Sigmoid colon (tissue), 7 donors: ENCODE measurements around the gene PTGS1. TPM values are rescaled to one million over a fixed set of nuclear protein-coding genes. Genes with fewer than 3 reads are reported as not detected.
"Not testable (repeated sequence)": the region's sequence is repeated elsewhere in the genome, so short reads cannot be mapped to it uniquely, and the experiment has no call there.

Experiments used
- DNase-seq: peaks from one replicate; pipeline ENCODE4 v3.0.0-alpha.2; 2019
- H3K27ac ChIP-seq, 4 donors: fragments of 200-600 bp; sonication (generic); one replicate each; pipeline ENCODE4 v1.5.1; 2016 to 2019; ENCODE audit warnings: mild to moderate bottlenecking in 1 of 4
- H3K27me3 ChIP-seq, 3 donors: fragments of 200-600 bp; sonication (generic); one replicate each; pipeline ENCODE4 v1.5.1; 2019; ENCODE audit warnings: mild to moderate bottlenecking in 1 of 3
- H3K36me3 ChIP-seq, 4 donors: fragments of 200-600 bp; sonication (generic); one replicate each; pipeline ENCODE4 v1.5.1; 2016 to 2019
- H3K4me1 ChIP-seq, 4 donors: fragments of 200-600 bp; sonication (generic); one replicate each; pipeline ENCODE4 v1.5.1; 2017 to 2019
- H3K4me3 ChIP-seq, 4 donors: fragments of 200-600 bp; sonication (generic); one replicate each; pipeline ENCODE4 v1.5.1; 2017 to 2019; ENCODE audit warnings: mild to moderate bottlenecking in 2 of 4, moderate library complexity in 1 of 4
- H3K9me3 ChIP-seq, 4 donors: fragments of 200-600 bp in 3 of 4; sonication (generic) in 3 of 4; one replicate each; pipeline versions ENCODE4 v1.5.1 to v1.6.1; 2013 to 2019
- EP300 ChIP-seq, 4 donors: sonication (generic); formaldehyde crosslinking; IDR thresholded peaks; one replicate each; pipeline ENCODE4 v1.6.1; 2017; ENCODE audit warnings: antibody characterized with exemption in 4 of 4
- POLR2A ChIP-seq, 2 donors: fragments of 450-650 bp; IDR thresholded peaks; one replicate each; pipeline ENCODE4 v1.6.1; 2016; ENCODE audit warnings: antibody characterized with exemption in 2 of 2, mild to moderate bottlenecking in 2 of 2, moderate library complexity in 2 of 2
- POLR2AphosphoS5 ChIP-seq, 4 donors: sonication (generic); formaldehyde crosslinking; IDR thresholded peaks; one replicate each; pipeline ENCODE4 v1.6.1; 2017; ENCODE audit warnings: antibody characterized with exemption in 4 of 4
- WGBS, 2 donors: extraction: QIAGEN DNeasy Blood & Tissue Kit; methylation state at CpG; one replicate each; pipeline ENCODE4 v1.1.7; 2013; 5-methylcytosine and 5-hydroxymethylcytosine counted together
- intact Hi-C: fragments of 100-400 bp; cut with DNase I; formaldehyde crosslinking; loops from one replicate; pipeline ENCODE4 v1.15.1; 2023
- polyA plus RNA-seq, 3 donors: library from polyadenylated mRNA; stranded (reverse); fragments of 200-250 nt; gene quantifications; one replicate each; pipeline ENCODE4 v1.2.3, GENCODE V29; 2013
- total RNA-seq, 4 donors: library from RNA; depleted of rRNA; stranded (reverse); fragments of >200 nt; gene quantifications; one replicate each; pipeline ENCODE4 v1.1.0, GENCODE V29; 2016
- TF ChIP-seq, protein P1 (sequence below), 4 experiments: fragments of 450-650 bp in 3 of 4; fragments of 200-600 bp in 1 of 4; IDR thresholded peaks; one replicate each; pipeline ENCODE4 v1.5.1; 2016 to 2019; ENCODE audit warnings: antibody characterized with exemption in 4 of 4, mild to moderate bottlenecking in 3 of 4, moderate library complexity in 2 of 4
- donor health status: healthy with polysubstance abuse.
- donor health status: Bipolar disorder and iron deficiency.
- donor health status: healthy.

The PTGS1 gene
- total RNA-seq, result 100 to 1,000 TPM in 2 of 4 donors, 10 to 100 TPM in 2; 72.6 to 150 (median 121) TPM
- polyA plus RNA-seq, result 10 to 100 TPM in 1 of 3 donors, 1 to 10 TPM in 2; 3.0 to 10.8 (median 4.2) TPM

DNA sequence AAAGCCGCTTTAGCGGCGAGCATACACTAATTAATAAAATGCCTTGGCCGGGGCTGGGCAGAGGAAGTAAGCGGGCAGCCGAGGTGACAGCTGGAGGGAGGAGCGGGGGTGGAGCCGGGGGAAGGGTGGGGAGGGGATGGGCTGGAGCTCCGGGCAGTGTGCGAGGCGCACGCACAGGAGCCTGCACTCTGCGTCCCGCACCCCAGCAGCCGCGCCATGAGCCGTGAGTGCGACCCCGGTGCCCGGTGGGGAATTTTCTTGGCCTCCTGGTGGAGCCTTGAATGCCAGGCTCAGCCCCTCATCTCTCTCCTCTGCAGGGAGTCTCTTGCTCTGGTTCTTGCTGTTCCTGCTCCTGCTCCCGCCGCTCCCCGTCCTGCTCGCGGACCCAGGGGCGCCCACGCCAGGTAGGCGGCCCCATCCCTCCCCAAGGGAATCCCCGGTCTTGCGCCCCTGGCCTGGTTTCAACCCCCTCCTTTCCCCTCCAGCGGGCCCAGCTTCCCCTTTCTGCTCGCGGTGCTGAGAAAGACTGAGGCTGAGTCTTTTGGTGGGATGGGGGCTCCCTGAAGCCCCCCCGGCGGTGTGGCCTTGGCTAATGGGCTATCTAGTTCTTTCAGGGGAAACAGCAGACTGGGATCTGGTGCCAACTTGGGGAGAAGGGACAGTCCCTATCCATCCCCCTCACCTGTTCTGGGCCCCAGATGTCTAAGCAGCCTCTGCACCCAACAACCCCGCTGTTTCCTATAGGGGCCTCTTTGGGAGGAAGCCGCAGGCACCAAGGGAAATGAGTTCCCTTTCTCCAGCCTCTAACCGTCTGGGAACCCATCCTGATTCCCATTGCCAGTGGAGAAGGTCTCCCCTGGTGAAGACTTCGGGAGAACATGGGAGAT lies at the start of gene PTGS1:
TSS of gene PTGS1 (plus strand) at position 156 of the 887 bp plus-strand sequence. CDS start at position 217, 61 bp downstream.
- TF ChIP-seq EP300 (IDR thresholded peaks at IDR 0.05) (no peak), POLR2A (IDR thresholded peaks at IDR 0.05) (peak; percentile 43 to 83), POLR2AphosphoS5 (IDR thresholded peaks at IDR 0.05) (peak; percentile 86 to 96 (median 91))
- TF ChIP-seq, protein P1, sequence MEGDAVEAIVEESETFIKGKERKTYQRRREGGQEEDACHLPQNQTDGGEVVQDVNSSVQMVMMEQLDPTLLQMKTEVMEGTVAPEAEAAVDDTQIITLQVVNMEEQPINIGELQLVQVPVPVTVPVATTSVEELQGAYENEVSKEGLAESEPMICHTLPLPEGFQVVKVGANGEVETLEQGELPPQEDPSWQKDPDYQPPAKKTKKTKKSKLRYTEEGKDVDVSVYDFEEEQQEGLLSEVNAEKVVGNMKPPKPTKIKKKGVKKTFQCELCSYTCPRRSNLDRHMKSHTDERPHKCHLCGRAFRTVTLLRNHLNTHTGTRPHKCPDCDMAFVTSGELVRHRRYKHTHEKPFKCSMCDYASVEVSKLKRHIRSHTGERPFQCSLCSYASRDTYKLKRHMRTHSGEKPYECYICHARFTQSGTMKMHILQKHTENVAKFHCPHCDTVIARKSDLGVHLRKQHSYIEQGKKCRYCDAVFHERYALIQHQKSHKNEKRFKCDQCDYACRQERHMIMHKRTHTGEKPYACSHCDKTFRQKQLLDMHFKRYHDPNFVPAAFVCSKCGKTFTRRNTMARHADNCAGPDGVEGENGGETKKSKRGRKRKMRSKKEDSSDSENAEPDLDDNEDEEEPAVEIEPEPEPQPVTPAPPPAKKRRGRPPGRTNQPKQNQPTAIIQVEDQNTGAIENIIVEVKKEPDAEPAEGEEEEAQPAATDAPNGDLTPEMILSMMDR (IDR thresholded peaks at IDR 0.05), result no peak
- WGBS, 2 donors, result 6 to 8% methylated on average over 39 of the region's 39 CpGs
- no peaks in the 10 kb centered on the region for H3K36me3 ChIP-seq
- intact Hi-C loops, result loop anchor here (5.0 to 10.0 kb wide), 2 partner anchors 81 to 454 kb away; partner anchors contain the start of gene PDCL
- peak within 1 kb of the TSS; percentile 90 to 95 (median 90) for H3K27ac ChIP-seq
- DNase-seq, result peak; percentile 86
- no peaks in the 10 kb centered on the region for H3K27me3 ChIP-seq
- no peaks in the 10 kb centered on the region for H3K9me3 ChIP-seq
- H3K4me3 ChIP-seq, result peak within 1 kb of the TSS; percentile 65 to 74 (median 68)
- H3K4me1 ChIP-seq, result peaks cover 0 to 64% (median 57%) of the 10 kb centered on the region in 4 donors

DNA sequence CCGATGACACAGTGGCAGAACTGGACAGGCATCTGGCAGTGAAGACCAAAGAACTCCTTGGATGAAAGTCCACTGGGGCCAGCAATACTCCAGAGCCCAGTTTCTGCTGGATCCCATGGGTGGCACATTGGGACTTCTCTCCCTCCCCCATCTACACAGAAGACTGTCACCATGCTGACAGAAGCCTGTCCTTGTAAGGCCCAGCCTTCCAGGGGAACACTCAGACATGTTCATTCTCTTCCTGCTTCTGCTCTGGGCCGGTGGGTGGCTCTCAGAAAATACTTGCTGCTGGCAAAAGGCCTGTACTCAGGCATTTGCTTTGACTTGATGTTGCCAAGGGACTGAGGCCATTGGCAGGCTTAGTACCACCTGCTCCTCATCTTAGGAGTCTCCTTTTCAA lies 48.3 kb upstream of the PTGS1 start:
- WGBS, 2 donors, result 87 to 94% methylated on average over 2 of the region's 2 CpGs

DNA sequence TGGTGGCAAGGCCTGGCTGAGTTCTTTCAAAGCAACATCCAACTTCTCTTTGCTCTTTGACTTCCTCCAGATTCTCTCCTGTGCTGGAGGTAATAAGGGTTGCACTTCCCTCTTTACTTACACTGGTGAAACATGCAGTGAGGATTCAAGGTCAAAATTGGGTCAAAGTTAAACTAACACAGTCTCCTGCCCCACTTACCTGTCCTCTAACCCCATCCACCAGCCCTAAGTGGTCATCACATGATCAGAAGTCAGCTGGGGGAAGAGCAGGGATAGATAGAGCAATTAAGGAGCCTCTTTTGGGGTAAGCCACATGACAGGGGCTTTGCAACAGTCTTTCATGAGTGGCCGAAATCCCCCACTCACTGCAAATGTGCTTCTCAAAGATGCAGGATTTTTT lies 46.2 kb upstream of the PTGS1 start:
- H3K27me3 ChIP-seq, DNase-seq, intact Hi-C loops, H3K9me3 ChIP-seq, H3K4me3 ChIP-seq: not testable (repeated sequence)
- Histone ChIP-seq H3K36me3 (peaks cover 0 to 25% (median 5%) of the 10 kb centered on the region in 4 donors), H3K27ac (peak overlapping the region in 2 of 4 donors; percentile 33 to 36), H3K4me1 (peaks cover 0 to 40% (median 32%) of the 10 kb centered on the region in 4 donors)
- WGBS, 2 donors, result 63 to 80% methylated on average over 1 of the region's 1 CpG

More for the DNA sequence above, 48.3 kb upstream of the PTGS1 start:
- peaks cover 0 to 25% (median 3%) of the 10 kb centered on the region in 4 donors for H3K36me3 ChIP-seq
- H3K9me3 ChIP-seq, result no peaks in the 10 kb centered on the region
- no peak overlapping the region for H3K4me3 ChIP-seq
- TF ChIP-seq POLR2AphosphoS5 (IDR thresholded peaks at IDR 0.05) (no peak), EP300 (IDR thresholded peaks at IDR 0.05) (no peak), POLR2A (IDR thresholded peaks at IDR 0.05) (no peak)
- DNase-seq, result no peak
- no peaks in the 10 kb centered on the region for H3K27me3 ChIP-seq
- intact Hi-C loops, result no loop called here
- peaks cover 0 to 60% (median 52%) of the 10 kb centered on the region in 4 donors for H3K4me1 ChIP-seq
- H3K27ac ChIP-seq, result peak overlapping the region in 3 of 4 donors; percentile 4 to 80 (median 20)

DNA sequence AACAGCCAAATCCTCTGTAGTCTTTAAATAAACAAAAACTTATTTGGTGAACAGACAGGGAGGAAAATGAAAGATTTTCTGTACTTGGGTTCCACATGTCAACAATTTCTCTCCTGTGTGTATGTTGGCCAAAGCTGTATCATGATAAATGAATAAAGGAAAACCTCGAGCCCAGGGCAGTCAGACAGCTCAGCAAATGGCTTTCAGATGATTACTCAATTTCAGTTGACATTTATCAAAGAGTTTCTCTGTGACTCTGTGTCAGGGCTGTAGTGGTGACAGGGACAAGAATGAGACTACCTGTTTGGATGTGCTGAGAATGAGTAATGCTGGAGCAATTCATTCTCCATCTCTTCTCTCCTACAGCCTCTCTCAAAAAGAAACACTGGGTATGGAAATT lies 45.7 kb upstream of the PTGS1 start:
- 53 to 56% methylated on average over 1 of the region's 1 CpG for WGBS, 2 donors
- H3K27me3 ChIP-seq, result no peaks in the 10 kb centered on the region
- TF ChIP-seq POLR2A (IDR thresholded peaks at IDR 0.05), result no peak
- TF ChIP-seq POLR2AphosphoS5 (IDR thresholded peaks at IDR 0.05), result no peak
- H3K27ac ChIP-seq, result peak overlapping the region in 2 of 4 donors; percentile 33 to 36
- no peak for DNase-seq
- no peaks in the 10 kb centered on the region for H3K9me3 ChIP-seq
- H3K4me1 ChIP-seq, result peaks cover 0 to 35% (median 30%) of the 10 kb centered on the region in 4 donors
- H3K36me3 ChIP-seq, result peaks cover 0 to 25% (median 5%) of the 10 kb centered on the region in 4 donors
- H3K4me3 ChIP-seq, result no peak overlapping the region
- intact Hi-C loops, result no loop called here

DNA sequence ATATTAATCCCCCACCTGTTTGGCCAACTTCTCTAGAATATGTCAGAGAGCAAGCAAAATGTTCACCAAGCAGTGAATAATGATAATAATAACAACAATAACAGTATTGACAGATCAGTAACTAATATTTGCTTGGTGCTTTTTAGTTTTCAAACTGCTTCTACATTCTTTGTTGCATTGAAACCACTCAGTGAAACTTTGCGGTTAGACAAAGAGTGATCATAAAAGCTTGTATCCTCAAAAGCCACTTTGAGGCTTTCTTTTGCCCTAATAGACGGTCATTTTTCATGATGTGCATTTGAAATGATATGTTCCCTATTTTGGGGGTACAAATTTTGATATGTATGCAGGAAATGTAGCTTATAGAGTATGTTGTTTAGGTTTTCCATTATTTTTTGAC lies 43.6 kb upstream of the PTGS1 start:
- Histone ChIP-seq H3K4me1 (peaks cover 0 to 21% (median 16%) of the 10 kb centered on the region in 4 donors), H3K27me3 (no peaks in the 10 kb centered on the region), H3K4me3 (no peak overlapping the region), H3K9me3 (no peaks in the 10 kb centered on the region), H3K27ac (no peak overlapping the region), H3K36me3 (peaks cover 0 to 25% (median 5%) of the 10 kb centered on the region in 4 donors)
- WGBS, 2 donors, result 93 to 95% methylated on average over 2 of the region's 2 CpGs
- DNase-seq, result no peak
- TF ChIP-seq POLR2A (IDR thresholded peaks at IDR 0.05), result no peak
- TF ChIP-seq, protein P1 (IDR thresholded peaks at IDR 0.05), result no peak
- no peak for TF ChIP-seq EP300 (IDR thresholded peaks at IDR 0.05)
- no peak for TF ChIP-seq POLR2AphosphoS5 (IDR thresholded peaks at IDR 0.05)
- intact Hi-C loops, result no loop called here

DNA sequence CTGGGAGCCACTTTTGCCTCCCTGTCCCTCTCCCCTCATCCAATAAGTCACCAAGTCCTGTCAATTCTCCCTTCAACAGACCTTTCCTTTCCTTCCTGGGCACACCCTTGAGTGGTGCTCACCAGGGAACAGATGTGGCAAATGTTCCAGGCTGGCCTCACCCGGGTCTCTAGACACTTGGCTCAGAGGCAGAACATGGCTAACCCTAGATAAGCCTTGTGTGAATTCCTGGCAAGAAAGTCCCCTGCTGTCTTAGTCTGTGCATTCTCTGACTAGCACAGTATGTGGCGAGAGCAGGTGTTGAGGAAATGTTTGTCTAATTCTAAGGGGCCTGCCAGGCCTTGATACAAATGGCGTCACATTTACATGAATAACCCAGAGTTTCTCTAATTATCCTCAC lies 41.2 kb upstream of the PTGS1 start:
- TF ChIP-seq, protein P1 (IDR thresholded peaks at IDR 0.05), result no peak
- TF ChIP-seq POLR2AphosphoS5 (IDR thresholded peaks at IDR 0.05), result no peak
- no peak for TF ChIP-seq EP300 (IDR thresholded peaks at IDR 0.05)
- TF ChIP-seq POLR2A (IDR thresholded peaks at IDR 0.05), result no peak
- intact Hi-C loops, result no loop called here
- H3K27me3 ChIP-seq, result no peaks in the 10 kb centered on the region
- DNase-seq, result no peak
- WGBS, 2 donors, result 82 to 90% methylated on average over 3 of the region's 3 CpGs
- no peaks in the 10 kb centered on the region for H3K9me3 ChIP-seq
- H3K4me3 ChIP-seq, result no peak overlapping the region
- peaks cover 0 to 3% (median under 1%) of the 10 kb centered on the region in 4 donors for H3K36me3 ChIP-seq
- H3K27ac ChIP-seq, result no peak overlapping the region
- H3K4me1 ChIP-seq, result peaks cover 0 to 14% (median 13%) of the 10 kb centered on the region in 4 donors

DNA sequence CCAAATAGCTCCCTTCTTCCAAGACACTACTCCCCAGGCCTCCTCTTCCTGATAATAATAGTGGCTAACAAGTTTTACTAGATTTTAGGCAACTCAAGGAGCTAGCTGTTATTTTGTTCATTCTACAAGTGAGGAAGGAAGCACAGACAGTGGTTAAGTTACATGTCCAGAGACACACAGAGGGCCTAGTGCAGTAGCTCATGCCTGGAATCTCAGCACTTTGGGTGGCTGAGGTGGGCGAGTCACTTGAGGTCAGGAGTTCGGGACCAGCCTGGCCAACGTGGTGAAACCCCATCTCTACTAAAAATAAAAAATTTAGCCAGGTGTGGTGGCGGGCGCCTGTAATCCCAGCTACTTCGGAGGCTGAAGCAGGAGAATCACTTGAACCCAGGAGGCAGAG lies 40.4 kb upstream of the PTGS1 start:
- H3K4me3 ChIP-seq, intact Hi-C loops, H3K27ac ChIP-seq, H3K9me3 ChIP-seq, H3K36me3 ChIP-seq, H3K4me1 ChIP-seq, H3K27me3 ChIP-seq, DNase-seq: not testable (repeated sequence)
- 86 to 90% methylated on average over 6 of the region's 6 CpGs for WGBS, 2 donors
